ENCODE results near the gene TBCD.

GRCh38 chr17:82918508-82918907 lies 166.6 kb downstream of the TBCD start:
- TF ChIP-seq, protein P1, sequence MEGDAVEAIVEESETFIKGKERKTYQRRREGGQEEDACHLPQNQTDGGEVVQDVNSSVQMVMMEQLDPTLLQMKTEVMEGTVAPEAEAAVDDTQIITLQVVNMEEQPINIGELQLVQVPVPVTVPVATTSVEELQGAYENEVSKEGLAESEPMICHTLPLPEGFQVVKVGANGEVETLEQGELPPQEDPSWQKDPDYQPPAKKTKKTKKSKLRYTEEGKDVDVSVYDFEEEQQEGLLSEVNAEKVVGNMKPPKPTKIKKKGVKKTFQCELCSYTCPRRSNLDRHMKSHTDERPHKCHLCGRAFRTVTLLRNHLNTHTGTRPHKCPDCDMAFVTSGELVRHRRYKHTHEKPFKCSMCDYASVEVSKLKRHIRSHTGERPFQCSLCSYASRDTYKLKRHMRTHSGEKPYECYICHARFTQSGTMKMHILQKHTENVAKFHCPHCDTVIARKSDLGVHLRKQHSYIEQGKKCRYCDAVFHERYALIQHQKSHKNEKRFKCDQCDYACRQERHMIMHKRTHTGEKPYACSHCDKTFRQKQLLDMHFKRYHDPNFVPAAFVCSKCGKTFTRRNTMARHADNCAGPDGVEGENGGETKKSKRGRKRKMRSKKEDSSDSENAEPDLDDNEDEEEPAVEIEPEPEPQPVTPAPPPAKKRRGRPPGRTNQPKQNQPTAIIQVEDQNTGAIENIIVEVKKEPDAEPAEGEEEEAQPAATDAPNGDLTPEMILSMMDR (conservative IDR thresholded peaks at IDR 0.05): no peak
- no peak for TF ChIP-seq ZFX (IDR thresholded peaks at IDR 0.05)

All from C4-2B (cell line).